H1 (cell line): Measurements from ENCODE around the gene TMEM125. TPM values are rescaled to one million over a fixed set of nuclear protein-coding genes. Genes with fewer than 3 reads are reported as not detected.

ENCODE experiments used
- HDAC6 ChIP-seq: IDR thresholded peaks from one replicate; pipeline ENCODE4 v1.7.1; 2012; ENCODE audit warnings: low read depth, mild to moderate bottlenecking, inconsistent platforms, low read length, moderate library complexity
- KDM4A ChIP-seq: IDR thresholded peaks from one replicate; pipeline ENCODE4 v1.7.1; 2012; ENCODE audit warnings: low read depth, mild to moderate bottlenecking, moderate library complexity, low read length, inconsistent platforms; ENCODE audit not compliant: severe bottlenecking
- polyA plus RNA-seq, 7 experiments: library from polyadenylated mRNA; depleted of rRNA in 3 of 7; stranded (reverse) in 5 of 7; unstranded in 2 of 7; fragments of >200 nt in 5 of 7; fragments of 200-250 nt in 2 of 7; gene quantifications; 1 replicate in 5 of 7; 2 replicates in 1 of 7; 4 replicates in 1 of 7; pipeline versions ENCODE4 v1.2.1 to v1.2.3, GENCODE V29; 2011 to 2013; ENCODE audit warnings: missing spikeins in 2 of 7, mixed read lengths in 2 of 7
- total RNA-seq: library from RNA; stranded (reverse); fragmentation: NEBNext Ultra II Directional; extraction: Animal tissue kit (Norgen Biotek cat#: 25700); gene quantifications from 2 replicates; pipeline ENCODE4 v1.2.1, GENCODE V29; 2021
- TF ChIP-seq, protein P1 (sequence below): IDR thresholded peaks from 2 replicates; pipeline ENCODE4 v1.6.1; 2011; ENCODE audit warnings: low read depth, mild to moderate bottlenecking, low read length; ENCODE audit not compliant: insufficient read depth

TMEM125 gene
- total and polyA plus RNA-seq, 2 of the 8 experiments (the other 6 are each of a cell fraction or from before 2014, with no cell fraction given), result 26.5 to 46.7 TPM

DNA sequence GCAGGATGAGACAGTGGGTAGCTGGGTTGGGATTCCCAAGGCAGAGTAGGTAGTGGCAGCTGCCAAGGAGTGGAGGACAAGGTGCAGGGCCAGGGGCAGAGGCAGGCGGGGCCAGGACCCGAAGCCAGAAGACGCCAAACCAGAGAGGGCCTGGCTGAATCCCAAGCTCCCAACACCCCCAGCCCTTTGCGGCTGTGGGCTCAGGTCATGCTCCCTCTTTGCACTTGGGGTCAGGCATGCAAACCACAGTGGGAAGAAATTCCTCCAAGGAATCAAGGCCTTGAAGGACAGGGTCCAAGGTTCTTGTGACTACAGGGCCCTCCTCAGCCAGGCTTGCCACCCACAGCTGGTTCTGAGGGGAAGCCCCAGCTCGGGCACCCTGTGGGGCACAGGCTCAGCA is 9.4 kb downstream of the TMEM125 start (continued):
- TF ChIP-seq HDAC6 (no peak), KDM4A (no peak)
- TF ChIP-seq, protein P1, sequence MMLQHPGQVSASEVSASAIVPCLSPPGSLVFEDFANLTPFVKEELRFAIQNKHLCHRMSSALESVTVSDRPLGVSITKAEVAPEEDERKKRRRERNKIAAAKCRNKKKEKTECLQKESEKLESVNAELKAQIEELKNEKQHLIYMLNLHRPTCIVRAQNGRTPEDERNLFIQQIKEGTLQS, result no peak
- TF ChIP-seq, all 59 proteins: peak for 0
